ENCODE measurements around the gene EXOC1. TPM values are rescaled to one million over a fixed set of nuclear protein-coding genes. Genes with fewer than 3 reads are reported as not detected.

The EXOC1 gene
- total RNA-seq, 1 experiment from 2014 or later = 21.2 TPM

DNA sequence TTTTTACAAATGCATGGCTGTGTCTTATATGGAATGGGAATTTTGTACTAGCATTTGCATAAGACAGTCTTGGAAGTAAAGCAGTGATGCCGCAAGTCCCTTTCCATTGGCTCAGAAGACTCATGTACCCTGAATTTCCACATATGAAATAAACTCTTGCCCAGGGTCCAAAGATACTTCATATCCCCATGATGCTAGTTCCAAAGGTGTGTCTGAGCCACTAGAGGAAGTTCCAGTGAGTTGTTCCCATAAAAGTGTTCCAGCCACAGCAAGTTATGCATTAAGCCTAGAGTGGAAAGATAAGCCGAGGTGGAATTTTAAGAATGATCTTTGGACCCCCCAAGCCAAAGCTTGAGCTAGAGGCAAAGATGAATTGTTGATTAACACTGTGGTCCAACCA, 86.0 kb downstream of the EXOC1 start:
- H3K56ac ChIP-seq (ENCODE audit: insufficient read length, low read depth, low read length) = no peak overlapping the region
- no CpG with 5 or more reads among the region's 2 CpGs for WGBS (ENCODE audit: extremely low coverage, insufficient read length, low lambda C conversion rate)

More for the DNA sequence above, 86.0 kb downstream of the EXOC1 start:
- TF ChIP-seq, protein P1, sequence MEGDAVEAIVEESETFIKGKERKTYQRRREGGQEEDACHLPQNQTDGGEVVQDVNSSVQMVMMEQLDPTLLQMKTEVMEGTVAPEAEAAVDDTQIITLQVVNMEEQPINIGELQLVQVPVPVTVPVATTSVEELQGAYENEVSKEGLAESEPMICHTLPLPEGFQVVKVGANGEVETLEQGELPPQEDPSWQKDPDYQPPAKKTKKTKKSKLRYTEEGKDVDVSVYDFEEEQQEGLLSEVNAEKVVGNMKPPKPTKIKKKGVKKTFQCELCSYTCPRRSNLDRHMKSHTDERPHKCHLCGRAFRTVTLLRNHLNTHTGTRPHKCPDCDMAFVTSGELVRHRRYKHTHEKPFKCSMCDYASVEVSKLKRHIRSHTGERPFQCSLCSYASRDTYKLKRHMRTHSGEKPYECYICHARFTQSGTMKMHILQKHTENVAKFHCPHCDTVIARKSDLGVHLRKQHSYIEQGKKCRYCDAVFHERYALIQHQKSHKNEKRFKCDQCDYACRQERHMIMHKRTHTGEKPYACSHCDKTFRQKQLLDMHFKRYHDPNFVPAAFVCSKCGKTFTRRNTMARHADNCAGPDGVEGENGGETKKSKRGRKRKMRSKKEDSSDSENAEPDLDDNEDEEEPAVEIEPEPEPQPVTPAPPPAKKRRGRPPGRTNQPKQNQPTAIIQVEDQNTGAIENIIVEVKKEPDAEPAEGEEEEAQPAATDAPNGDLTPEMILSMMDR (conservative IDR thresholded peaks at IDR 0.05) = no peak
- Histone ChIP-seq H2BK120ac (ENCODE audit: low read depth, low read length, poor library complexity, severe bottlenecking) (no peak overlapping the region), H3K27ac (ENCODE audit: insufficient read length, low read depth, low read length) (no peak overlapping the region), H3K9me3 (ENCODE audit: control insufficient read depth, low read depth, low read length) (no peaks in the 10 kb centered on the region), H3K4ac (ENCODE audit: low read depth, low read length) (no peak overlapping the region), H2AFZ (ENCODE audit: low read length) (no peak overlapping the region), H4K5ac (ENCODE audit: insufficient read length, low read depth, low read length) (no peak overlapping the region), H3K23ac (ENCODE audit: insufficient read length, low read depth, low read length) (no peak overlapping the region), H3K14ac (ENCODE audit: insufficient read depth, low read length) (no peak overlapping the region), H3K4me2 (ENCODE audit: insufficient read depth, insufficient read length, low read length) (no peak overlapping the region), H3K4me1 (ENCODE audit: insufficient read depth, low read length) (no peaks in the 10 kb centered on the region; the same call in 1 of the 2 replicates), H2BK15ac (ENCODE audit: low read depth, low read length) (no peak overlapping the region), H4K20me1 (ENCODE audit: control insufficient read depth, insufficient read depth, insufficient read length) (no peaks in the 10 kb centered on the region), H2BK12ac (ENCODE audit: insufficient read length, low read depth, low read length) (no peak overlapping the region), H3T11ph (ENCODE audit: low read length) (no peak overlapping the region), H3K9ac (ENCODE audit: extremely low read depth, insufficient read length, low read length) (no peak overlapping the region), H3K23me2 (ENCODE audit: insufficient read length, low read depth, low read length, poor library complexity, severe bottlenecking) (no peaks in the 10 kb centered on the region), H3K18ac (ENCODE audit: insufficient read length, low read depth, low read length) (no peak overlapping the region), H2BK5ac (ENCODE audit: insufficient read length, low read length) (no peak overlapping the region), H4K91ac (ENCODE audit: insufficient read length, low read depth, low read length) (no peak overlapping the region), H3K27me3 (ENCODE audit: insufficient read depth, low read length) (no peaks in the 10 kb centered on the region), H2BK20ac (ENCODE audit: low read depth, low read length, poor library complexity, severe bottlenecking) (no peak overlapping the region), H2AK5ac (ENCODE audit: insufficient read length, low read length) (no peak overlapping the region), H3K79me2 (ENCODE audit: insufficient read depth, low read length) (no peaks in the 10 kb centered on the region), H4K8ac (replicated peaks; ENCODE audit: insufficient read length, low read depth, low read length) (no peak overlapping the region), H3K79me1 (ENCODE audit: insufficient read depth, low read depth, low read length, poor library complexity, severe bottlenecking) (no peaks in the 10 kb centered on the region)
- Mint-ChIP-seq H3K9me3 (peaks cover 25 to 26% of the 10 kb centered on the region in 2 experiments), H3K27ac (no peak overlapping the region; a peak in 1 of 7 replicates), H3K36me3 (ENCODE audit: insufficient read depth in 1 of 3, low read depth in 3 of 3) (peaks cover 13 to 32% (median 19%) of the 10 kb centered on the region in 3 experiments), H3K27me3 (ENCODE audit: low read depth) (no peaks in the 10 kb centered on the region), H3K4me1 (peaks cover 17 to 20% of the 10 kb centered on the region in 2 experiments), H3K4me3 (no peak overlapping the region)
- DNase-seq = no peak
